22Rv1 (cell line): ENCODE results near the gene VKORC1L1.
"Not testable (repeated sequence)": the region's sequence is repeated elsewhere in the genome, so short reads cannot be mapped to it uniquely, and the experiment has no call there.

Experiments
- H3K27ac ChIP-seq: fragments of 450-650 bp; 2 replicates; pipeline ENCODE4 v1.5.1; 2017
- CTCF ChIP-seq: fragments of 450-650 bp; IDR thresholded peaks from 2 replicates; pipeline ENCODE4 v1.5.1; 2017; ENCODE audit warnings: mild to moderate bottlenecking
- ZFX ChIP-seq: fragments of 450-650 bp; IDR thresholded peaks from 2 replicates; pipeline ENCODE4 v1.6.1; 2017; ENCODE audit warnings: antibody characterized with exemption, borderline replicate concordance

The VKORC1L1 gene

GRCh38 chr7:65896279-65896870 is 23.5 kb downstream of the VKORC1L1 start:
- H3K27ac ChIP-seq, result no peak overlapping the region
- TF ChIP-seq CTCF, result no peak

- not testable (repeated sequence) for H3K27ac ChIP-seq
These were observed 24.4 kb downstream of the VKORC1L1 start for GRCh38 chr7:65897289-65897688.

- H3K27ac ChIP-seq, result not testable (repeated sequence)
These were observed 26.0 kb downstream of the VKORC1L1 start for GRCh38 chr7:65898677-65899447.

- TF ChIP-seq ZFX (no peak), CTCF (no peak)
These were observed 29.4 kb downstream of the VKORC1L1 start for GRCh38 chr7:65902306-65902705.

GRCh38 chr7:65907501-65908198 is 34.8 kb downstream of the VKORC1L1 start:
- TF ChIP-seq CTCF, result no peak
- TF ChIP-seq ZFX, result no peak
- no peak overlapping the region for H3K27ac ChIP-seq

More at GRCh38 chr7:65902306-65902705, 29.4 kb downstream of the VKORC1L1 start:
- H3K27ac ChIP-seq, result no peak overlapping the region

- TF ChIP-seq CTCF (no peak), ZFX (no peak)
These were observed 37.4 kb downstream of the VKORC1L1 start for GRCh38 chr7:65910237-65910636.

GRCh38 chr7:65912237-65912636 is 39.4 kb downstream of the VKORC1L1 start:
- no peak overlapping the region for H3K27ac ChIP-seq
- no peak for TF ChIP-seq CTCF
- no peak for TF ChIP-seq ZFX

More at GRCh38 chr7:65910237-65910636, 37.4 kb downstream of the VKORC1L1 start:
- H3K27ac ChIP-seq, result no peak overlapping the region

- TF ChIP-seq ZFX (no peak), CTCF (no peak)
- H3K27ac ChIP-seq, result no peak overlapping the region
These were observed 43.2 kb downstream of the VKORC1L1 start for GRCh38 chr7:65915921-65916657.
